ENCODE results near the gene CCDC97.
"Not testable (repeated sequence)": the region's sequence is repeated elsewhere in the genome, so short reads cannot be mapped to it uniquely, and the experiment has no call there.

CCDC97 gene

DNA sequence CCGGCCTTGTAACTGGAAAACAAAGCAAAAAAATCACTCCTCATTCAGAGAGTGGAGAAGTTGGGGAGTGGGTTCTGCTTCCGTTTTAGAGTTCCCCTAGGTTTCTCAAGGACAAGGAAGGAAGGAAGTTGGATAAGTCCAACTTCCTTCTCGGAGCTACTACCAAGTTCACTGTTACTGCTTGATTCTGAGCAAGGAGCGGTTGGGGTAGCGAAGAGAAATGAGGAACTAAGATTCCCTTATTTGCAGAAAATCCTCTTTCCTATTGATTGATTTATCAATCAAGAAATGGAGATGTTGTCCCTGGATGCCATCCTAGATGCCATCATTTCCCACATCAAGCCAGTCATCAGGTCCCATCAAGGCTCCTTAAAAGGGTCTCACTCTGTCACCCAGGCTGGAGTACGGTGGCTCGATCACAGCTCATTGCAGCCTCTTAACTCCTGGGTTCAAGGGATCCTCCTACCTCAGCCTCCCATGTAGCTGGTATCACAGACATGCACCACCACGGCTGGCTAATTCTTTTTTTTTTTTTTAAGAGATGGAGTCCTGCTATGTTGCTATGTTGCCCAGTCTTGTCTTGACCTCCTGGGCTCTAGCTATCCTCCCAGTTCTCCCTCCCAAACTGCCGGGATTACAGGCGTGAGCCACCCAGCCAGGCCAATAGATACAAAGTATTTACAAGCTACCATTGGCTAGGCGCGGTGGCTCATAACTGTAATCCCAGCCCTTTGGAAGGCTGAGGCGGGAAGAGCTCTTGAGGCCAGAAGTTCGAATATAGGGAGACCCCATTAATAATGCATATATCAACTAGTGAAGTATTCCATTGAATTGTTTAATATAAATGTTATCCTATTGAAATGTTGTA lies 54.8 kb downstream of the CCDC97 start:
- peak; percentile 94 for DNase-seq

GRCh38 chr19:41366089-41366488 lies 56.1 kb downstream of the CCDC97 start:
- DNase-seq = no peak

DNA sequence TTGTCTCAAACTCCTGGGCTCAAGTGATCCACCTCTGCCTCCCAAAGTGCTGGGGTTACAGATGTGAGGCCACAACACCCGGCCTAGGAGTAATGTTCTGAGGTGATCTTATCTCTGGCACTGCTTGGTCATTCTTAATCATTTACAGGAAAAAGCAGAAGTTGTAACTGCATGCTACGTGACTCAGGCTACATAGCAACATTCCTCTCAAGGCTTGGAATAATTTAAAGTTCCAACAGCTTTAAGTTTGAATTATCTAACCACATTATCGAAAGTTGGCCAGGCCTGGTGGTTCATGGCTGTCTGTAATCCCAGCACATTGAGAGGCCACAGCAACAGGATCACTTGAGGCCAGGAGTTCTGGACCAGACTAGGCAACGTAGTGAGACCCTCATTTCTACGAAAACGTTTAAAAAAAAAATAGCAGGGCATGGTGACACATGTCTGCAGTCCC lies 57.9 kb downstream of the CCDC97 start:
- peak; percentile 88 for DNase-seq

GRCh38 chr19:41369769-41370168 lies 59.8 kb downstream of the CCDC97 start:
- no peak for DNase-seq

DNA sequence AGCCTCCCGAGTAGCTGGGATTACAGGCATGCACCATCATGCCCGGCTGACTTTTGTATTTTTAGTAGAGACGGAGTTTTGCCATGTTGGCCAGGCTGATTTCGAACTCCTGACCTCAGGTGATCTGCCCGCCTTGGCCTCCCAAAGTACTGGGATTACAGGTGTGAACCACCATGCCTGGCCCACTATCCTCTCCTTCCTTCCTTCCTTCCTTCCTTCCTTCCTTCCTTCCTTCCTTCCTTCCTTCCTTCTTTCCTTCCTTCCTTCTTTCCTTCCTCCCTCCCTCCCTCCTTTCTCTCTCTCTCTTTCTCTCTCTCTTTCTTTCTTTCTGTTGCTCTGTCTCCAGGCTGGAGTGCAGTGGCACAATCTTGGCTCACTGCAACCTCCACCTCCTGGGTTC lies 61.1 kb downstream of the CCDC97 start:
- DNase-seq = not testable (repeated sequence)

GRCh38 chr19:41371541-41371940 lies 61.6 kb downstream of the CCDC97 start:
- DNase-seq = no peak

GRCh38 chr19:41372501-41372900 lies 62.5 kb downstream of the CCDC97 start:
- no peak for DNase-seq

DNA sequence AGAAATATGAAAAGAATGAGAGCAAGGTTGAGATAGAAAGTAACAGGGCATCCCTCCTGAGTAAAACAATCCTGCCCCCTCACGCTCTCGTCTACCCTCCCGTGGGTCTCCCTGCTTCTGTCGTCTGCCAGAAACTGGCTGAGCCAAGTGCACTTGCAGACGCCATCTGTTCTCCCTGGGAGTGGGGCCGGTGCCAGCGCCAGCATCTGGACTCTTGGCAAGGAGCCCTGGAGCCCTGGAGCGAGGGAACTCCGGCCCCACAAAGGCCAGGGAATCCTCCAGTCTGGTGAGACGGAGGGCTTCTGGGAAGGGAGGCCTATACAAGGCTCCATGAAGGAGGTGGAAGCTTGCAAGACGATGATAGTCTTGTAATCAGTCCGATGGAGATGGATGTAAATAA lies 64.0 kb downstream of the CCDC97 start:
- DNase-seq = no peak

All from MV-4-11 (cell line).